ENCODE results near the gene HESX1. TPM values are rescaled to one million over a fixed set of nuclear protein-coding genes. Genes with fewer than 3 reads are reported as not detected.

The HESX1 gene
- total RNA-seq, 1 experiment from 2014 or later, result 5.6 TPM

GRCh38 chr3:57234613-57235575 lies 35.1 kb upstream of the HESX1 start:
- no peak for ATAC-seq
- no peaks in the 10 kb centered on the region for H3K27me3 Mint-ChIP-seq (ENCODE audit: low read depth)
- CTCF ChIA-PET, result interaction anchor here (0.6 to 1.2 kb wide), 2 partner anchors 11 to 119 kb away, joined by 3 to 4 read pairs; no protein-coding TSS in a partner anchor

More at GRCh38 chr3:57234613-57235575, 35.1 kb upstream of the HESX1 start:
- POLR2A ChIA-PET, result no interaction called here
- TF ChIP-seq SOX15 (CRISPR knock-in tag; IDR thresholded peaks at IDR 0.05), result no peak
- TF ChIP-seq AFF4 (CRISPR knock-in tag; IDR thresholded peaks at IDR 0.05; ENCODE audit: borderline replicate concordance), result no peak
- TF ChIP-seq FOXK1 (CRISPR knock-in tag; IDR thresholded peaks at IDR 0.05), result no peak
- TF ChIP-seq ZMAT4 (CRISPR knock-in tag; IDR thresholded peaks at IDR 0.05), result no peak
- no peak for TF ChIP-seq ZBTB21 (CRISPR knock-in tag; IDR thresholded peaks at IDR 0.05; ENCODE audit: borderline replicate concordance)
- TF ChIP-seq KAT7 (CRISPR knock-in tag; IDR thresholded peaks at IDR 0.05; ENCODE audit: borderline replicate concordance), result no peak
- TF ChIP-seq ARID4B (CRISPR knock-in tag; IDR thresholded peaks at IDR 0.05; ENCODE audit: borderline replicate concordance), result no peak
- TF ChIP-seq FOXJ3 (CRISPR knock-in tag; IDR thresholded peaks at IDR 0.05; ENCODE audit: borderline replicate concordance), result no peak
- no peak for TF ChIP-seq FOXP1 (CRISPR knock-in tag; IDR thresholded peaks at IDR 0.05; ENCODE audit: borderline replicate concordance)
- TF ChIP-seq PREB (CRISPR knock-in tag; IDR thresholded peaks at IDR 0.05; ENCODE audit: borderline replicate concordance), result no peak
- no peak for TF ChIP-seq ZNF671 (CRISPR knock-in tag; IDR thresholded peaks at IDR 0.05)
- no peak for TF ChIP-seq NR1H2 (CRISPR knock-in tag; IDR thresholded peaks at IDR 0.05)
- no peak for TF ChIP-seq NFYB (CRISPR knock-in tag; conservative IDR thresholded peaks at IDR 0.05; ENCODE audit: low read depth)
- TF ChIP-seq ATF3 (CRISPR knock-in tag; conservative IDR thresholded peaks at IDR 0.05), result no peak
- no peak for TF ChIP-seq ZNF281 (CRISPR knock-in tag; IDR thresholded peaks at IDR 0.05)
- TF ChIP-seq ZNF232 (CRISPR knock-in tag; IDR thresholded peaks at IDR 0.05), result no peak
- TF ChIP-seq GTF2I (CRISPR knock-in tag; conservative IDR thresholded peaks at IDR 0.05), result no peak
- TF ChIP-seq E2F1 (CRISPR knock-in tag; IDR thresholded peaks at IDR 0.05), result no peak
- TF ChIP-seq MYBL2 (CRISPR knock-in tag; IDR thresholded peaks at IDR 0.05), result no peak
- Mint-ChIP-seq H3K4me3 (no peak overlapping the region), H3K36me3 (peaks cover 23% of the 10 kb centered on the region), H3K27ac (no peak overlapping the region; the same call in 1 of the 2 replicates), H3K4me1 (no peaks in the 10 kb centered on the region), H3K9me3 (0 out of 2 replicates have a peak, but pooled peaks cover 7% of the 10 kb centered on the region)
- DNase-seq (ENCODE audit: low spot score), result no peak

Measured in WTC11 (cell line).